GM12891 (cell line): Measurements from ENCODE around the gene HHIPL2.

Experiments used
- POLR2A ChIP-seq: IDR thresholded peaks from 2 replicates; pipeline ENCODE4 v1.6.1; 2011; ENCODE audit warnings: low read depth, low read length, control low read depth
- POLR2AphosphoS5 ChIP-seq: IDR thresholded peaks from 2 replicates; pipeline ENCODE4 v1.6.1; 2011; ENCODE audit warnings: low read depth, low read length, control low read depth
- TAF1 ChIP-seq: IDR thresholded peaks from 2 replicates; pipeline ENCODE4 v1.6.1; 2011; ENCODE audit warnings: low read depth, low read length, control low read depth

GRCh38 chr1:222529916-222530315 lies 18.0 kb downstream of the HHIPL2 start:
- TF ChIP-seq TAF1: no peak
- no peak for TF ChIP-seq POLR2A
- TF ChIP-seq POLR2AphosphoS5: no peak
